HepG2 (cell line): ENCODE data around the gene WNK1. TPM values are rescaled to one million over a fixed set of nuclear protein-coding genes. Genes with fewer than 3 reads are reported as not detected.

Experiments
- ATM ChIP-seq: fragments of 450-650 bp; IDR thresholded peaks from 2 replicates; pipeline ENCODE4 v1.7.1; 2017; ENCODE audit warnings: mild to moderate bottlenecking, borderline replicate concordance
- DPF2 ChIP-seq: sonication (generic); formaldehyde crosslinking; IDR thresholded peaks from 2 replicates; pipeline ENCODE4 v1.4.0; 2020; ENCODE audit warnings: mild to moderate bottlenecking, low read depth, missing genetic modification reagents, borderline replicate concordance
- GABPA ChIP-seq, 2 experiments: IDR thresholded peaks; 2 replicates each; pipeline ENCODE4 v1.6.1; 2011 to 2016; ENCODE audit warnings: low read depth in 2 of 2, low read length in 1 of 2, missing biosample characterization in 1 of 2, missing genetic modification characterization in 1 of 2
- HDAC1 ChIP-seq: sonication (generic); formaldehyde crosslinking; IDR thresholded peaks from 2 replicates; pipeline ENCODE4 v1.5.1; 2020; ENCODE audit warnings: mild to moderate bottlenecking, missing genetic modification reagents
- JUND ChIP-seq: sonication (generic); formaldehyde crosslinking; IDR thresholded peaks from 2 replicates; pipeline ENCODE4 v1.8.0; 2022; ENCODE audit warnings: mild to moderate bottlenecking, missing genetic modification reagents
- RFXANK ChIP-seq: IDR thresholded peaks from 2 replicates; pipeline ENCODE4 v1.6.1; 2016
- THYN1 ChIP-seq: sonication (generic); formaldehyde crosslinking; IDR thresholded peaks from 2 replicates; pipeline ENCODE4 v1.8.1; 2023; ENCODE audit warnings: low read depth, mild to moderate bottlenecking, moderate library complexity, missing genetic modification reagents, borderline replicate concordance
- ZFP82 ChIP-seq: sonication (generic); formaldehyde crosslinking; IDR thresholded peaks from 2 replicates; pipeline ENCODE4 v1.5.1; 2020; ENCODE audit warnings: mild to moderate bottlenecking, missing genetic modification reagents, borderline replicate concordance
- ZNF34 ChIP-seq: sonication (generic); formaldehyde crosslinking; IDR thresholded peaks from 2 replicates; pipeline ENCODE4 v1.4.0; 2020; ENCODE audit warnings: mild to moderate bottlenecking, missing genetic modification reagents, borderline replicate concordance
- ZNF543 ChIP-seq: sonication (generic); formaldehyde crosslinking; IDR thresholded peaks from 2 replicates; pipeline ENCODE4 v1.4.0; 2020; ENCODE audit warnings: mild to moderate bottlenecking, missing genetic modification reagents
- ZNF562 ChIP-seq: sonication (generic); formaldehyde crosslinking; IDR thresholded peaks from 2 replicates; pipeline ENCODE4 v1.8.0; 2022; ENCODE audit warnings: missing genetic modification reagents, borderline replicate concordance
- polyA plus RNA-seq, 8 experiments: library from polyadenylated mRNA; depleted of rRNA in 3 of 8; stranded (reverse) in 7 of 8; unstranded in 1 of 8; fragments of >200 nt; fragmentation: Illumina TruSeq in 4 of 8; extraction: Trizol in 4 of 8; gene quantifications; 2 replicates each; pipeline versions ENCODE4 v1.2.1 to v1.2.3, GENCODE V29; 2011 to 2016; ENCODE audit warnings: low read depth in 4 of 8, missing spikeins in 1 of 8, mixed read lengths in 1 of 8; ENCODE audit not compliant: insufficient read depth in 1 of 8
- total RNA-seq, 5 experiments: library from RNA; depleted of rRNA; stranded (reverse); fragments of >200 nt; fragmentation: Illumina TruSeq; extraction: Trizol; gene quantifications; 2 replicates each; pipeline ENCODE4 v1.2.3, GENCODE V29; 2016; ENCODE audit warnings: low read depth in 1 of 5
- TF ChIP-seq, protein P1 (sequence below): sonication (generic); formaldehyde crosslinking; conservative IDR thresholded peaks from 2 replicates; pipeline ENCODE4 v1.8.0; 2022; ENCODE audit warnings: missing genetic modification reagents
- TF ChIP-seq, protein P2 (sequence below): sonication (generic); formaldehyde crosslinking; conservative IDR thresholded peaks from 2 replicates; pipeline ENCODE4 v1.8.0; 2022; ENCODE audit warnings: low read depth, missing genetic modification reagents
- TF ChIP-seq, protein P3 (sequence below): sonication (generic); formaldehyde crosslinking; IDR thresholded peaks from 2 replicates; pipeline ENCODE4 v1.5.1; 2020; ENCODE audit warnings: mild to moderate bottlenecking, missing genetic modification reagents
- TF ChIP-seq, protein P4 (sequence below): sonication (generic); formaldehyde crosslinking; IDR thresholded peaks from 2 replicates; pipeline ENCODE4 v1.5.0; 2020; ENCODE audit warnings: mild to moderate bottlenecking, missing genetic modification reagents, borderline replicate concordance
- TF ChIP-seq, protein P5 (sequence below): sonication (generic); formaldehyde crosslinking; IDR thresholded peaks from 2 replicates; pipeline ENCODE4 v1.8.1; 2023; ENCODE audit warnings: mild to moderate bottlenecking, missing genetic modification reagents
- TF ChIP-seq, protein P6 (sequence below): IDR thresholded peaks from 2 replicates; pipeline ENCODE4 v1.6.1; 2016

WNK1 gene
- total and polyA plus RNA-seq, 2 of the 13 experiments (the other 11 are each of a cell fraction or from before 2014, with no cell fraction given): 31.1 to 54.8 TPM

DNA sequence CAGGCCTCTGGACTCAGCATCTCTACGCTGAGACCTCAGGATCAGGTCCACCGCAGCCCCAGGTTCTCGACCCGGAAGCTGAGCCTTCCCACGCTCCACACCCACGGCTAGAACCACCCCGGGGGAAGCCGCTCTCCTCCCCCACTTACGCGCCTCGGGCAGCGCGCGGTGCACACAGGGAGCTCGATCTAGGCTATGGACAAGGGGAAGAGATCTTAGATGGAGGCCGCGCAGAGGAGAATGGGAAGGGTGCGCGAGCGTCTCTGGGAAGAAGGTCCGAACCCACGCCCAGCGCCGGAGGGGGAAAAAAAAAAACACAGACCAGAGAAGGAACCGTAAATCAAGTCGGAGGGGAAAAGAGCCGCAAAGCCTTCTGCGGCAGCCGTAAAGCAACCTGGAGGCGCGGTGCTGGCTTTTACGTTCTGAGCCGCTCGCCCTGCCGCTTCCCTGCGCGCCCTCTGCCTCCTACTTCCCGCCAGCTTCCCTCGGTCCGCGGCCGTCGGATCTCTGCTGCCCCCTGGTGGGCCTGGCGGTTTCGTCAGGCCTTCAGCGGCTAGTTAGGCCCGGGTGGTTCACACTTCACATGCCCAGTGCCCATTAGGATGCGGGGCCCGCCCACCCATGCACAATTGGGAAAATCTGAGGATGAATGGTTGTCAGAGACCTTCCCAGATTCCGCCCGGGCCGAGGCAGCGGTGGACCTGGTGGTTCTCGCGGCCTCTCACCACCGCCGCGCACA is 197.2 kb downstream of the WNK1 start, which contains the start of gene RAD52 (continued):
- TF ChIP-seq, protein P1, sequence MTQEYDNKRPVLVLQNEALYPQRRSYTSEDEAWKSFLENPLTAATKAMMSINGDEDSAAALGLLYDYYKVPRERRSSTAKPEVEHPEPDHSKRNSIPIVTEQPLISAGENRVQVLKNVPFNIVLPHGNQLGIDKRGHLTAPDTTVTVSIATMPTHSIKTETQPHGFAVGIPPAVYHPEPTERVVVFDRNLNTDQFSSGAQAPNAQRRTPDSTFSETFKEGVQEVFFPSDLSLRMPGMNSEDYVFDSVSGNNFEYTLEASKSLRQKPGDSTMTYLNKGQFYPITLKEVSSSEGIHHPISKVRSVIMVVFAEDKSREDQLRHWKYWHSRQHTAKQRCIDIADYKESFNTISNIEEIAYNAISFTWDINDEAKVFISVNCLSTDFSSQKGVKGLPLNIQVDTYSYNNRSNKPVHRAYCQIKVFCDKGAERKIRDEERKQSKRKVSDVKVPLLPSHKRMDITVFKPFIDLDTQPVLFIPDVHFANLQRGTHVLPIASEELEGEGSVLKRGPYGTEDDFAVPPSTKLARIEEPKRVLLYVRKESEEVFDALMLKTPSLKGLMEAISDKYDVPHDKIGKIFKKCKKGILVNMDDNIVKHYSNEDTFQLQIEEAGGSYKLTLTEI (CRISPR knock-in tag): no peak
- 0 out of 2 replicates have a peak, but pooled peaks have one; percentile 4 for TF ChIP-seq JUND (CRISPR knock-in tag)
- no peak; the same call in 1 of the 2 replicates for TF ChIP-seq ZNF543 (CRISPR knock-in tag)
- TF ChIP-seq DPF2 (CRISPR knock-in tag): no peak
- no peak for TF ChIP-seq THYN1
- TF ChIP-seq, protein P2, sequence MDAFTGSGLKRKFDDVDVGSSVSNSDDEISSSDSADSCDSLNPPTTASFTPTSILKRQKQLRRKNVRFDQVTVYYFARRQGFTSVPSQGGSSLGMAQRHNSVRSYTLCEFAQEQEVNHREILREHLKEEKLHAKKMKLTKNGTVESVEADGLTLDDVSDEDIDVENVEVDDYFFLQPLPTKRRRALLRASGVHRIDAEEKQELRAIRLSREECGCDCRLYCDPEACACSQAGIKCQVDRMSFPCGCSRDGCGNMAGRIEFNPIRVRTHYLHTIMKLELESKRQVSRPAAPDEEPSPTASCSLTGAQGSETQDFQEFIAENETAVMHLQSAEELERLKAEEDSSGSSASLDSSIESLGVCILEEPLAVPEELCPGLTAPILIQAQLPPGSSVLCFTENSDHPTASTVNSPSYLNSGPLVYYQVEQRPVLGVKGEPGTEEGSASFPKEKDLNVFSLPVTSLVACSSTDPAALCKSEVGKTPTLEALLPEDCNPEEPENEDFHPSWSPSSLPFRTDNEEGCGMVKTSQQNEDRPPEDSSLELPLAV (CRISPR knock-in tag): no peak
- no peak for TF ChIP-seq ATM
- TF ChIP-seq, protein P3, sequence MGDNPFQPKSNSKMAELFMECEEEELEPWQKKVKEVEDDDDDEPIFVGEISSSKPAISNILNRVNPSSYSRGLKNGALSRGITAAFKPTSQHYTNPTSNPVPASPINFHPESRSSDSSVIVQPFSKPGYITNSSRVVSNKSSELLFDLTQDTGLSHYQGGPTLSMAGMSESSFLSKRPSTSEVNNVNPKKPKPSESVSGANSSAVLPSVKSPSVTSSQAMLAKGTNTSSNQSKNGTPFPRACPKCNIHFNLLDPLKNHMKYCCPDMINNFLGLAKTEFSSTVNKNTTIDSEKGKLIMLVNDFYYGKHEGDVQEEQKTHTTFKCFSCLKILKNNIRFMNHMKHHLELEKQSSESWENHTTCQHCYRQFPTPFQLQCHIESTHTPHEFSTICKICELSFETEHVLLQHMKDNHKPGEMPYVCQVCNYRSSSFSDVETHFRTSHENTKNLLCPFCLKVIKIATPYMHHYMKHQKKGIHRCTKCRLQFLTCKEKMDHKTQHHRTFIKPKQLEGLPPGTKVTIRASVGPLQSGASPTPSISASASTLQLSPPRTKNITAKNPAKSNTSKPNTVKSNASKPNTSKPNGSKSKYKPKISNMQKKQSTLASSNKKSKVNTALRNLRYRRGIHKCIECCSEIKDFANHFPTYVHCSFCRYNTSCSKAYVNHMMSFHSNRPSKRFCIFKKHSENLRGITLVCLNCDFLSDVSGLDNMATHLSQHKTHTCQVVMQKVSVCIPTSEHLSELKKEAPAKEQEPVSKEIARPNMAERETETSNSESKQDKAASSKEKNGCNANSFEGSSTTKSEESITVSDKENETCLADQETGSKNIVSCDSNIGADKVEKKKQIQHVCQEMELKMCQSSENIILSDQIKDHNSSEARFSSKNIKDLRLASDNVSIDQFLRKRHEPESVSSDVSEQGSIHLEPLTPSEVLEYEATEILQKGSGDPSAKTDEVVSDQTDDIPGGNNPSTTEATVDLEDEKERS (CRISPR knock-in tag): peak; percentile 95
- peak; percentile 76 for TF ChIP-seq ZFP82 (CRISPR knock-in tag)
- TF ChIP-seq, protein P4, sequence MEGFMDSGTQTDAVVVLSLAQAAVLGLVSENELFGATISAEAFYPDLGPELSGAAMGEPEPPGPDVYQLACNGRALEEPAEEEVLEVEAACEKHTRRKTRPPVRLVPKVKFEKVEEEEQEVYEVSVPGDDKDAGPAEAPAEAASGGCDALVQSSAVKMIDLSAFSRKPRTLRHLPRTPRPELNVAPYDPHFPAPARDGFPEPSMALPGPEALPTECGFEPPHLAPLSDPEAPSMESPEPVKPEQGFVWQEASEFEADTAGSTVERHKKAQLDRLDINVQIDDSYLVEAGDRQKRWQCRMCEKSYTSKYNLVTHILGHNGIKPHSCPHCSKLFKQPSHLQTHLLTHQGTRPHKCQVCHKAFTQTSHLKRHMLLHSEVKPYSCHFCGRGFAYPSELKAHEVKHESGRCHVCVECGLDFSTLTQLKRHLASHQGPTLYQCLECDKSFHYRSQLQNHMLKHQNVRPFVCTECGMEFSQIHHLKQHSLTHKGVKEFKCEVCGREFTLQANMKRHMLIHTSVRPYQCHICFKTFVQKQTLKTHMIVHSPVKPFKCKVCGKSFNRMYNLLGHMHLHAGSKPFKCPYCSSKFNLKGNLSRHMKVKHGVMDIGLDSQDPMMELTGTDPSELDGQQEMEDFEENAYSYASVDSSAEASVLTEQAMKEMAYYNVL (CRISPR knock-in tag): peak; percentile 85
- TF ChIP-seq HDAC1 (CRISPR knock-in tag): peak; percentile 93
- TF ChIP-seq, protein P5, sequence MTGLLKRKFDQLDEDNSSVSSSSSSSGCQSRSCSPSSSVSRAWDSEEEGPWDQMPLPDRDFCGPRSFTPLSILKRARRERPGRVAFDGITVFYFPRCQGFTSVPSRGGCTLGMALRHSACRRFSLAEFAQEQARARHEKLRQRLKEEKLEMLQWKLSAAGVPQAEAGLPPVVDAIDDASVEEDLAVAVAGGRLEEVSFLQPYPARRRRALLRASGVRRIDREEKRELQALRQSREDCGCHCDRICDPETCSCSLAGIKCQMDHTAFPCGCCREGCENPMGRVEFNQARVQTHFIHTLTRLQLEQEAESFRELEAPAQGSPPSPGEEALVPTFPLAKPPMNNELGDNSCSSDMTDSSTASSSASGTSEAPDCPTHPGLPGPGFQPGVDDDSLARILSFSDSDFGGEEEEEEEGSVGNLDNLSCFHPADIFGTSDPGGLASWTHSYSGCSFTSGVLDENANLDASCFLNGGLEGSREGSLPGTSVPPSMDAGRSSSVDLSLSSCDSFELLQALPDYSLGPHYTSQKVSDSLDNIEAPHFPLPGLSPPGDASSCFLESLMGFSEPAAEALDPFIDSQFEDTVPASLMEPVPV (CRISPR knock-in tag): no peak; the same call in 1 of the 2 replicates
- TF ChIP-seq ZNF562 (CRISPR knock-in tag): no peak
- TF ChIP-seq GABPA (IDR thresholded peaks at IDR 0.05; ENCODE audit: low read depth, low read length): no peak
- TF ChIP-seq GABPA (CRISPR knock-in tag; IDR thresholded peaks at IDR 0.05; ENCODE audit: low read depth): peak; percentile 76
- TF ChIP-seq RFXANK (CRISPR knock-in tag): no peak; the same call in 1 of the 2 replicates
- TF ChIP-seq ZNF34: peak; percentile 82; the same call in 1 of the 2 replicates
- TF ChIP-seq, protein P6, sequence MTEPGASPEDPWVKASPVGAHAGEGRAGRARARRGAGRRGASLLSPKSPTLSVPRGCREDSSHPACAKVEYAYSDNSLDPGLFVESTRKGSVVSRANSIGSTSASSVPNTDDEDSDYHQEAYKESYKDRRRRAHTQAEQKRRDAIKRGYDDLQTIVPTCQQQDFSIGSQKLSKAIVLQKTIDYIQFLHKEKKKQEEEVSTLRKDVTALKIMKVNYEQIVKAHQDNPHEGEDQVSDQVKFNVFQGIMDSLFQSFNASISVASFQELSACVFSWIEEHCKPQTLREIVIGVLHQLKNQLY (CRISPR knock-in tag): no peak; the same call in 1 of the 2 replicates
